ENCODE results near the gene CECR2.

The CECR2 gene

DNA sequence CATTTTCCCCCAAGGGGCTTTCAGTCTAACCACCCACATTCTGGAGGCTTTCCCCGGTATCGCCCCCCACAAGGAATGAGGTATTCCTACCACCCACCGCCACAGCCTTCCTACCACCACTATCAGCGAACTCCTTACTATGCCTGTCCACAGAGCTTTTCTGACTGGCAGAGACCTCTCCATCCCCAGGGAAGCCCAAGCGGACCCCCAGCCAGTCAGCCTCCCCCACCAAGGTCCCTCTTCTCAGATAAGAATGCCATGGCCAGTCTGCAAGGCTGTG is 179.4 kb downstream of the CECR2 start:
- no peaks in the 10 kb centered on the region for H3K9me3 ChIP-seq (ENCODE audit: insufficient read depth, low read length, severe bottlenecking)
- H3K79me2 ChIP-seq (ENCODE audit: insufficient read depth, low read length), result no peaks in the 10 kb centered on the region
- no peak for DNase-seq
- no peak overlapping the region for H2AFZ ChIP-seq (ENCODE audit: low read depth, low read length)
- no peaks in the 10 kb centered on the region for H3K4me1 ChIP-seq (ENCODE audit: insufficient read depth, low read length)
- H3K9ac ChIP-seq (ENCODE audit: low read depth, low read length), result no peak overlapping the region
- H3K4me2 ChIP-seq (ENCODE audit: insufficient read depth, low read length), result no peak overlapping the region
- no peak for ATAC-seq (ENCODE audit: insufficient read depth, low read depth)
- H3K27me3 ChIP-seq (ENCODE audit: insufficient read depth, low read length, poor library complexity), result peaks cover 3% of the 10 kb centered on the region
- H3K36me3 ChIP-seq (ENCODE audit: insufficient read depth, low read length), result no peaks in the 10 kb centered on the region
- H3K27ac ChIP-seq (ENCODE audit: low read length), result no peak overlapping the region
- TF ChIP-seq EZH2 (IDR thresholded peaks at IDR 0.05; ENCODE audit: borderline replicate concordance, low read depth, low read length, severe bottlenecking), result no peak
- TF ChIP-seq, protein P1, sequence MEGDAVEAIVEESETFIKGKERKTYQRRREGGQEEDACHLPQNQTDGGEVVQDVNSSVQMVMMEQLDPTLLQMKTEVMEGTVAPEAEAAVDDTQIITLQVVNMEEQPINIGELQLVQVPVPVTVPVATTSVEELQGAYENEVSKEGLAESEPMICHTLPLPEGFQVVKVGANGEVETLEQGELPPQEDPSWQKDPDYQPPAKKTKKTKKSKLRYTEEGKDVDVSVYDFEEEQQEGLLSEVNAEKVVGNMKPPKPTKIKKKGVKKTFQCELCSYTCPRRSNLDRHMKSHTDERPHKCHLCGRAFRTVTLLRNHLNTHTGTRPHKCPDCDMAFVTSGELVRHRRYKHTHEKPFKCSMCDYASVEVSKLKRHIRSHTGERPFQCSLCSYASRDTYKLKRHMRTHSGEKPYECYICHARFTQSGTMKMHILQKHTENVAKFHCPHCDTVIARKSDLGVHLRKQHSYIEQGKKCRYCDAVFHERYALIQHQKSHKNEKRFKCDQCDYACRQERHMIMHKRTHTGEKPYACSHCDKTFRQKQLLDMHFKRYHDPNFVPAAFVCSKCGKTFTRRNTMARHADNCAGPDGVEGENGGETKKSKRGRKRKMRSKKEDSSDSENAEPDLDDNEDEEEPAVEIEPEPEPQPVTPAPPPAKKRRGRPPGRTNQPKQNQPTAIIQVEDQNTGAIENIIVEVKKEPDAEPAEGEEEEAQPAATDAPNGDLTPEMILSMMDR (IDR thresholded peaks at IDR 0.05; ENCODE audit: borderline replicate concordance, extremely low read depth, low read length, poor library complexity, severe bottlenecking), result no peak
- H4K20me1 ChIP-seq (ENCODE audit: insufficient read depth, low read length), result no peaks in the 10 kb centered on the region
- H3K4me3 ChIP-seq (ENCODE audit: low read depth in 1 of 2, low read length in 2 of 2), result no peak overlapping the region

DNA sequence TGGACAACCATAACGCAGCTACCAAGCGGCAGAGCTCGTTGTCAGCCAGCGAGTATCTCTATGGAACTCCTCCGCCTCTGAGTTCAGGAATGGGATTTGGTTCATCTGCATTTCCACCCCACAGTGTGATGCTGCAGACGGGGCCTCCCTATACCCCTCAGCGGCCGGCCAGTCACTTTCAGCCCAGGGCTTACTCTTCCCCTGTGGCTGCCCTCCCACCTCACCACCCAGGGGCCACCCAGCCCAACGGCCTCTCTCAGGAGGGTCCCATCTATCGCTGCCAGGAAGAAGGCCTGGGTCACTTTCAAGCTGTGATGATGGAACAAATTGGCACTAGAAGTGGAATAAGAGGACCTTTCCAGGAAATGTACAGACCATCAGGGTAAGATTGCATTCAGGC is 179.9 kb downstream of the CECR2 start:
- Histone ChIP-seq H3K4me1 (ENCODE audit: insufficient read depth, low read length) (no peaks in the 10 kb centered on the region), H4K20me1 (ENCODE audit: insufficient read depth, low read length) (no peaks in the 10 kb centered on the region), H3K36me3 (ENCODE audit: insufficient read depth, low read length) (no peaks in the 10 kb centered on the region), H3K9ac (ENCODE audit: low read depth, low read length) (no peak overlapping the region), H3K4me2 (ENCODE audit: insufficient read depth, low read length) (no peak overlapping the region), H3K27me3 (ENCODE audit: insufficient read depth, low read length, poor library complexity) (peaks cover 3% of the 10 kb centered on the region), H2AFZ (ENCODE audit: low read depth, low read length) (no peak overlapping the region), H3K9me3 (ENCODE audit: insufficient read depth, low read length, severe bottlenecking) (no peaks in the 10 kb centered on the region), H3K27ac (ENCODE audit: low read length) (no peak overlapping the region), H3K79me2 (ENCODE audit: insufficient read depth, low read length) (no peaks in the 10 kb centered on the region), H3K4me3 (ENCODE audit: low read depth in 1 of 2, low read length in 2 of 2) (no peak overlapping the region)
- no peak; the same call in 2 of the 3 replicates for ATAC-seq (ENCODE audit: insufficient read depth, low read depth)
- DNase-seq, result no peak
- no peak for TF ChIP-seq EZH2 (IDR thresholded peaks at IDR 0.05; ENCODE audit: borderline replicate concordance, low read depth, low read length, severe bottlenecking)
- TF ChIP-seq, protein P1 (IDR thresholded peaks at IDR 0.05; ENCODE audit: borderline replicate concordance, extremely low read depth, low read length, poor library complexity, severe bottlenecking), result no peak

DNA sequence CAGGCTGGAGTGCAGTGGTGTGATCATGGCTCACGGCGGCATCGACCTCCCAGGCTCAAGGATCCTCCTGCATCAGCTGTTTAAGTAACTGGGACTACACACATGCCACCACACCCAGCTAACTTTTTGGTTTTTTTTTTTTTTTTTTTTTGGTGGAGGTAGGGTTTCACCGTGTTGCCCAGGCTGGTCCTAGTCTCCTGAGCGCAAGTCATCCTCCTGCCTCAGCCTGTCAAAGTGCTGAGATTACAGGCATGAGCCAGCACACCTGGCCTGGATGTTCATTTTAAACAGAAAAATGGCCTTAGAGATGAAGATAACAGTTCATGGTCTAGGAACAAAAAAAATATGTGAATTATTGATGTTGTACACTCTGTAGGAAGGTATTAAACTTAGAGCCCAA is 180.4 kb downstream of the CECR2 start:
- no peak overlapping the region for H3K27ac ChIP-seq (ENCODE audit: low read length)
- no peak for ATAC-seq (ENCODE audit: insufficient read depth, low read depth)
- no peak overlapping the region for H3K4me2 ChIP-seq (ENCODE audit: insufficient read depth, low read length)
- TF ChIP-seq, protein P1 (IDR thresholded peaks at IDR 0.05; ENCODE audit: borderline replicate concordance, extremely low read depth, low read length, poor library complexity, severe bottlenecking), result no peak
- no peak for TF ChIP-seq EZH2 (IDR thresholded peaks at IDR 0.05; ENCODE audit: borderline replicate concordance, low read depth, low read length, severe bottlenecking)
- H2AFZ ChIP-seq (ENCODE audit: low read depth, low read length), result no peak overlapping the region
- H3K36me3 ChIP-seq (ENCODE audit: insufficient read depth, low read length), result no peaks in the 10 kb centered on the region
- H3K4me1 ChIP-seq (ENCODE audit: insufficient read depth, low read length), result no peaks in the 10 kb centered on the region
- no peaks in the 10 kb centered on the region for H3K9me3 ChIP-seq (ENCODE audit: insufficient read depth, low read length, severe bottlenecking)
- H3K79me2 ChIP-seq (ENCODE audit: insufficient read depth, low read length), result no peaks in the 10 kb centered on the region
- no peak for DNase-seq
- H3K9ac ChIP-seq (ENCODE audit: low read depth, low read length), result no peak overlapping the region
- H3K4me3 ChIP-seq (ENCODE audit: low read depth in 1 of 2, low read length in 2 of 2), result no peak overlapping the region
- H4K20me1 ChIP-seq (ENCODE audit: insufficient read depth, low read length), result no peaks in the 10 kb centered on the region
- H3K27me3 ChIP-seq (ENCODE audit: insufficient read depth, low read length, poor library complexity), result peaks cover 3% of the 10 kb centered on the region

DNA sequence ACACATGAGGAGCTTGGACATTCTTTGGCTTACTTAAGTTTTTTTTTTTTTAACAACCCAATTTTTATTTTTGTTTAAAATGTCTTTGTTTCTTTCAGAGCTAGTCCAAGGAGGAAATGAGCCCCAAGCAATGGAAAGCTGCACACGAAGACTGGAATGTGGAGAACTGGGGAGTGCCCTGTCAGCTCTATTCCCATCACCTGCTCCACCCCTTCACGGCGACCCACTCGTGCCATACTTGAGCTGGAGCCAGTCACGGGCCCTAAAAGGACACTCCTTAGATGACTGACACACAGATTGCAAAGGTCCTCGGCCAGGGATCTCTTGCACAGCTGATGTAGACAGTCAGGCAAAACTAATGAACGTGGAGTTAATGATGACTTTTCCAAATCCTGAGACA is 183.5 kb downstream of the CECR2 start:
- DNase-seq, result no peak
- Histone ChIP-seq H2AFZ (ENCODE audit: low read depth, low read length) (no peak overlapping the region), H3K9me3 (ENCODE audit: insufficient read depth, low read length, severe bottlenecking) (no peaks in the 10 kb centered on the region), H3K27ac (ENCODE audit: low read length) (no peak overlapping the region), H3K79me2 (ENCODE audit: insufficient read depth, low read length) (no peaks in the 10 kb centered on the region), H3K27me3 (ENCODE audit: insufficient read depth, low read length, poor library complexity) (peaks cover 3% of the 10 kb centered on the region), H3K4me2 (ENCODE audit: insufficient read depth, low read length) (no peak overlapping the region), H3K36me3 (ENCODE audit: insufficient read depth, low read length) (no peaks in the 10 kb centered on the region), H3K4me3 (ENCODE audit: low read depth in 1 of 2, low read length in 2 of 2) (no peak overlapping the region), H3K4me1 (ENCODE audit: insufficient read depth, low read length) (no peaks in the 10 kb centered on the region), H4K20me1 (ENCODE audit: insufficient read depth, low read length) (no peaks in the 10 kb centered on the region), H3K9ac (ENCODE audit: low read depth, low read length) (no peak overlapping the region)
- TF ChIP-seq, protein P1 (IDR thresholded peaks at IDR 0.05; ENCODE audit: borderline replicate concordance, extremely low read depth, low read length, poor library complexity, severe bottlenecking), result no peak
- no peak for TF ChIP-seq EZH2 (IDR thresholded peaks at IDR 0.05; ENCODE audit: borderline replicate concordance, low read depth, low read length, severe bottlenecking)
- no peak for ATAC-seq (ENCODE audit: insufficient read depth, low read depth)
